ENCODE results near the gene LRRC4B.
"Not testable (repeated sequence)": the region's sequence is repeated elsewhere in the genome, so short reads cannot be mapped to it uniquely, and the experiment has no call there.

LRRC4B gene

DNA sequence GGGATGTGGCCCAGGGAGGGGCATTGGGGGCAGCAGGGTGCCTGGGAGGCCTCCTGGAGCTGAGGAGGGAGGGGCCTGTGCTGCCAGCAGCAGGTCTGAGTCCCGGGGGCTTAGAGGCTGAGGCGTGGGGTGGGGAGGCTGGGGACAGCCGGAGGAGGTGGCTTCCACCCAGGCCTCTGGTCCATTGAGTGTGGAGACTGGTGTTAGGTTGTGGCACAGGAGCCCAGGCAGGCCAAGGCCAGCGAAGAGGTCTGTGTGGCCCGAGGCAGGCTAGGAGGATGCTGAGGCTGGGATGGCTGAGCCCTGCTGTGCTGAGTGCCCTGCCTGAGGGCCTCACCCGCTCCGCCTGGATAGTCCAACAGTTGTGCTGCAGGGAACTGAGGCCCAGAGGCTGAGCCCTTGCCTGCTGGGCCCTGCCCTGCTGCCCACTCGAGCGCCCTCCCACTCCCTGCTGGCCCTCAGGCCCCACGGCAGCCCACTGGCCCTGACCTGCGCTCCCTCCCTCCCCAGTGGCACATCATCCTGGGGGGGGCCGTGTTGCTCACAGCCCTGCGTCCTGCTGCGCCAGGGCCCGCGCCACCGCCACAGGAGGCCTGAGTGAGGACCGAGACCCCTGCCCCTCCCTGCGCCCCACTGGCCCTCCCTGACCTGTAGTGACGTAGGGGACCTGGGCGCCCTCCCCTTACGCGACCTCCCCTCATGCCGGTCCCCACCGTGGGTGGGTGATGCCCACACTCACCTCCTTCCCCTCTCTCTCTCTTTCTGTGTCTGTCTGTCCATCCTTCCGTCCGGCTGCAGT, 86.7 kb downstream of the LRRC4B start:
- DNase-seq, result no peak

DNA sequence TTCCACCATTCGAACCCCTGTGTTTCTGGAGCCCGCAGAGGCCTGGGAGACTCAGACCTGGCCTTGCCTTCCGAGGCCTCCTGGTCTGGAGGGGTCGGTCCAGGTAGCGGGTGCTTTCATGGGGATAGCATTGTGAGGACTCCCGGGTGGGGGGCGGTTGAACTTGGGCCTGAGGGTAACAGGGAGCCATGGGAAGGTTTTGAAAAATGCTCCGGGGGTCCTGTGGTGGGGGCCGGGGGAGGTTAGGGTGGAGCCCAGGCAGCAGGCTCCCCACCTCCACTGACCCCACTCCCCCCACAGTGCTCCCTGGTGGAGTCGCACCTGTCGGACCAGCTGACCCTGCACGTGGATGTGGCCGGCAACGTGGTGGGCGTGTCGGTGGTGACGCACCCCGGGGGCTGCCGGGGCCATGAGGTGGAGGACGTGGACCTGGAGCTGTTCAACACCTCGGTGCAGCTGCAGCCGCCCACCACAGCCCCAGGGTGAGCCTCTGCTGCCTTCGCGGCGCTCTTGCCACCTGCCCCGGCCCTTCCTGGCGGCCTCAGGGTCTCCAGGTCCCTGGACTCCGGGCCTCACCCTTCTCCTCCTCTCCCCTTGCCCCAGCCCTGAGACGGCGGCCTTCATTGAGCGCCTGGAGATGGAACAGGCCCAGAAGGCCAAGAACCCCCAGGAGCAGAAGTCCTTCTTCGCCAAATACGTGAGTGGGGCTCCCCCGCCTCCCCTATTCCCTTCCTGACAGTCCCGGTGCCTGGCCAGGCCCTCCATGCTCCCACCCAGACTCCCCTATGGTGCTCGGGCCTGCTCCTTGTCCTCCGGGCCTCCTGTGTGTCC, 87.7 kb downstream of the LRRC4B start:
- DNase-seq, result no peak

DNA sequence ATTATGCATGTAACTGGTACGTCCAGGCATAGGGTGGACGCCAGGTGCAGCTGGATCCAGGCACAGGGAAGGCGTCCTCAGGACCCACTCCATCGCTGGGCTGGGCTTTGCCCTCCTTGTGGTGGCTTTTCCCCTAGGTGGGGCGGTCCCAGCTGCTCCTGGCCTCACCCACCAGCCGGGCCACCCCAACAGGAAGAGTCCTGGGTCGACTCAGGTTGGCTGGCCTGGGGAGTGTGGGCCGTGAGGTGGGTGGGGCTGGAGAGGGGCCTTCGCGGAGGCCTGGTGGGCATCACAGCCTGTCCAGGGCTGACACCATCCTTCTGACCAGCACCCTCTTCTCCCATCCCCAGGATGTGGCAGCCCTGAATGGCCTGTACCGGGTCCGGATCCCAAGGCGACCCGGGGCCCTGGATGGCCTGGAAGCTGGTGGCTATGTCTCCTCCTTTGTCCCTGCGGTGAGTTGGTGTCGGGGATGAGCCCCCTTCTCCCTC, 88.4 kb downstream of the LRRC4B start:
- no peak for DNase-seq

DNA sequence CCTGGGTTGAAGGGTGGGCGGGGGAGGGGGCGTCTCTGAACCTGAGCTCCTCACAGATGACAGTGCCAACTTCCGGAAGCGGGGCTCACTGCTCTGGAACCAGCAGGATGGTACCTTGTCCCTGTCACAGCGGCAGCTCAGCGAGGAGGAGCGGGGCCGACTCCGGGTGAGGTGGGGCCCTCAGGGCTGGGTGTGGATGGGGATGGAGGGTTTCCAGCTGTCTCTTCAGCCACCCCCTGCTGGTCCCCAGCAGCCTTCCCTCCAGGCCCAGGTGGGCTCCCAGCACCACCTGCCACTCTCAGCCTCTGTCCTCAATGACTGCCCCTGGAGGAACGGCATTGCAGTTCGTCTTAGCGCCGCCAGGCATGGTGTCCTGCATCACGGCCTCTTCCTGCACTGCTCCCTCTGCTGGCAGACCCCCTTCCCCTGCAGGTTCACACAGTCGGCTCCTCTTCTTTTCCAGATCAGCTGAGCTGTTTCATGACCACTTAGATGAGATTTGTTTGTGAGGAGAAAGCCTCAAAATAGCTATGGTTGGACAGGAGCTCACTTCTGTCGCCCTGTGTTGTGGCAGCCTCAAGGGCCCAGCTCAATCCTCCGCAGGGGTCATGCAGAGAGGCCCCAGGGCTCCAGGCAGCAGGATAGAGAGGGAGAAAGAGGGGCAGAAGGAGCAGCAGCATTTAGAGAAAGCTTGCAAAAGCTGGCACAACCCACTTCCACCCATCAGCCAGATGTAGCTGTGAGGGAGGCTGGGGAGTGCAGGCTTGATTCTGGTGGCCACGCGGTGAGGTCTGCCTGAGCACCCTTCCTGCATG, 89.1 kb downstream of the LRRC4B start:
- DNase-seq, result peak; percentile 14 to 40 (median 24)

DNA sequence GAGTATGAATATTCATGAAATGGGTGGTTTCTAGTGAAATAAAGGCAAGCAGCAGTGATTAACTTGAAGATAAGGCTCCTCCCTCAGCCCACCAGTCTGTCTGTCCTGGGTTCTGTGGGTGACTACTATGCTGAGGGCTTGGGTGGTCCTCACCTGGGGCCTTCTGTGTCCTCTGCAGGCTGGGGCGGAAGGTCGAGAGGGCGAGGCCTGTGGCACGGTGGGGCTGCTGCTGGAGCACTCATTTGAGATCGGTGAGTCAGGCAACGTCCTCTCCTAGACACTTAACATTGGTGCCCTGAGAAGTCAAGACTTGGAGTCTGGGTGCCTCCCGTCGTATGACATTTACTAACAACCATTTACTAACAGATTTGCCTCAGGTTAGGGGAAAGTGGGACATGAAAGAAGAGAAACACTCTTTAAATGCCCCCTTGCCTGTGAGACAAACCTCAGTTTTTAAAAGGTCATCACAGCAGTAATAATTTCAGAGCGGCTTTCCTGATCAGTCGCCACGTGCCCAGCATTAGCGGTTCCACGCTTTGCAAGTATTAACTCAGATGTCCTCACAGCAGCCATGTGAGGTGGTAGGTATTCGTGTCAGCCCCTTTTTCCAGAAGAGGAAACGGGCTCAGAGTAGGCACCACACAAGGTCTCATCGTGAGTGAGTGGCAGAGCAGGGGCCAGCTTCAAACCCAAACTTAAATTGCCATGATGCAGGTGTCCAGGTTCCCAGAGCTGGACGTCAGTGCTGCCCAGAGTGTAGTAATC, 90.3 kb downstream of the LRRC4B start:
- no peak for DNase-seq

DNA sequence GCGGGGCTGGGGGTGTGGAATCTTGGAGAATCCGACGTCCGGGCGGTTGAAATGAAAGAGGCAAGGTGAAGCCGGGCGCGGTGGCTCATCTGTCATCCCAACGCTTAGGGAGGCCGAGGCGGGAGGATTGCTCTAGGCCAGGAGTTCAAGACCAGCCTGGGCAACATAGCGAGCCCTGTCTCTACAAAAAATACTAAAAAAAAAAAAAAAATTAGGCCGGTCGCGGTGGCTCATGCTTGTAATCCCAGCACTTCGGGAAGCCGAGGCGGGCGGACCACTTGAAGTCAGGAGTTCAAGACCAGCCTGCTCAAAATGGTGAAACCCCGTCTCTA, 91.4 kb downstream of the LRRC4B start:
- DNase-seq, result no peak

DNA sequence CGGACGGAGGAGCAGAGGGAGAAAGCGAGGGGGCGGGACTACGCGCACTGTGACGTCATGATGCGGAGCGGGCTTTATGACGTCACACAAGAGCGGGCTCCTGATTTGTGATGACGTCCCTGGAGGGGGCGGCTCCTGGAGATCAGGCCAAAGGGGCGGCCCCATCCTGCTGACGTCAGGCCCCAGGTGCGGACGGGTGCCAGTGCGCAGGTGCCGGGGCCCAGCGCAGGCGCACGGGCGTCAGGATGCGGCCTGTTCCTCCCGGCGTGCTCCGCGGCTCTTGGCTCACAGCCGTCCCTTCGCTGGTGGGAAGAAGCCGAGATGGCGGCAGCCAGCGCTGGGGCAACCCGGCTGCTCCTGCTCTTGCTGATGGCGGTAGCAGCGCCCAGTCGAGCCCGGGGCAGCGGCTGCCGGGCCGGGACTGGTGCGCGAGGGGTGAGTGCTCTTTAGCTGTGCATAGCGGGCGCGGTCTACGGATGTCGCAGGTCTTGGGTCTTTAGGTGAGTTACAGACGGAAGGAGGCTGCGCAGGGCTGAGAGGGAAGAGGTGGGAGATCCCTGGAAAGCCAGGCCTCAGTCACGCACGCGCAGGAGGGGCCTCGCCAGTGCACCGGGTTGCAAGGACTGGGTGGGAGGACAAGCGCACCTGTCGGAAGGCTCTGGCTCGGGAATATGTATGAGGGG, 91.9 kb downstream of the LRRC4B start, which contains the start of the genes EMC10 and GARIN5A:
Gene EMC10 (plus strand): TSS at position 284 of the 683 bp plus-strand sequence. CDS start 38 bp downstream, at position 322.
Gene GARIN5A (minus strand): TSS at position 625 of the 683 bp plus-strand sequence. CDS start 460 bp downstream, at position 165.
- DNase-seq, result peak; percentile 93 to 96 (median 96)

DNA sequence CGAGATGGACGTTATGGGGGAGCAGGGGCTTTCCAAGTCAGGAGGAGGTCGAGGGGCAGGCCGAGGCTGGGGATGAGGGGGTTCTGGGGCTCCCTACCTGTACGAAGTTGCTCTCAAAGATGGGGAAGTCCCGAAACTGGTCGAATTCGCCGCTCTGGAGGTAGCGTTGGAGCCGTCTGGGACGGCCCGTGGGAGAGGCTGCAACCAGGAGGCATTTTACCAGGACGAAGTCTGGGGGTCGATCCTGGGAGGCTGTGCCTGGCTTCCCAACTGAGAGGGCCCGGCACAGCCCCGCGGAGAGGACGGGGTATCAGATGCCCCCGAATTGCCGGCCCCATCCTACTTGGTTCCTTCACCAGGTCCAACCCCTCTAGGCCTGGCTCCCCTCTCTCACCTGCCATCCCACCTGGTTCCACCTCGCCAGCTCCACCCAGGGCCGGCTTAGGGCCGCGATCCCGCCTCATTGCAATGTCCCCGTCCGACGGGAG, 92.5 kb downstream of the LRRC4B start:
- DNase-seq, result no peak

DNA sequence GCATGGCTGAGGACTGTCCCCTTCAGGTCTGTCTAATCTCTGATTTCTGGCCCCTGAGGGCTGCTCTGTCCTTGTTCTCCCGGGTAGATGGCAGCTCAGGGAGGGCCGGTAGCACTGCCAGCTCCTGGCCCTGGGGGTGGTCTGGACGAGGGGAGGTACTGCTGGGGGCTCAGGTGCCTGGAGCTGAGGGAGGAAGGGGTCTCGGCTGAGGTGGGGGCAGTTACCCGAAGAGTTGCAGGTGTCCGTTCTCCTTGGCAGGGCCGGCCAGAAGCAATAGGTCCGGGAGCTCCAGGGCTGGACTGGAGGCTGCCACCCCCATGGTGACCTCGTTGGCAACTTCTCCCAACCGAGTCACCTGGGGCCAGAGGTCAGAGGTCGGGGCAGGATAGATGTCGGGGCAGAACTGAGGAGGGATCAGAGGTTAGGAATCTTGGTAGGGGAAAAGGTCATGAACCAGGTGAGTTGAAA, 93.1 kb downstream of the LRRC4B start:
- DNase-seq, result no peak

DNA sequence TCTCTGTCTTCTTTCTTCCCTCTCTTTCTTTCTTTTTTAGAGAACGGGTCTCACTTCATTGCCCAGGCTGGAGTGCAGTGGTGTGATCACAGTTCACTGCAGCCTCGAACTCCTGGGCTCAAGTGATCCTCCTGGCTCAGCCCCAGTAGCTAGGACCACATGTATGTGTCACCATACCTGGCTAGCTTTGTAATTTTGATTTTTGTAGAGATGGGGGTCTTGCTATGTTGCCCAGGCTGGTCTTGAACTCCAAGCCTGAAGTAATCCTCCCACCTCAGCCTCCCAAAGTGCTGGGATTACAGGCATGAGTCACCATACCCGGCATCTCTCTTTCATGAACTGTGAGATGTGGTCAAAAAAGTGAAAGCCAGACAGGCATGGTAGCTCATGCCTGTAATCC, 94.9 kb downstream of the LRRC4B start:
- not testable (repeated sequence) for DNase-seq

DNA sequence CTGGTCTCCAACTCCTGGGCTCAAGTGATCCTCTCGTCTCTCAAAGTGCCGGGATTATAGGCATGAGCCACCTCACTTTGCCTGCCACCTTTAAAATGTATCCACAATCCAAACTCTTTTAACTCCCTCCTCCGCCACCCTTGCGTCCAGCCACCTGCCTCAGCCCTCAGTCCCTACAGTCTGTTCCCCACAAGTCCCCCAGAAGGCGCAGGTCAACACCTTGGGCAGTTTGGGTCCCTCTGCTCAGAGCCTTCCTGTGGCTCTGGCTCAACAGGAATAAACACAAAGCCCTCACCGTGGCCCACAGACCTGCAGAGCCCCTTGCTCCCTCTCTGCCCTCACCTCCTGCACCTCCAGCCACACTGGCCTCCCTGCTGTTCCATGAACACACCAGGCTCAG, 99.4 kb downstream of the LRRC4B start:
- no peak for DNase-seq

DNA sequence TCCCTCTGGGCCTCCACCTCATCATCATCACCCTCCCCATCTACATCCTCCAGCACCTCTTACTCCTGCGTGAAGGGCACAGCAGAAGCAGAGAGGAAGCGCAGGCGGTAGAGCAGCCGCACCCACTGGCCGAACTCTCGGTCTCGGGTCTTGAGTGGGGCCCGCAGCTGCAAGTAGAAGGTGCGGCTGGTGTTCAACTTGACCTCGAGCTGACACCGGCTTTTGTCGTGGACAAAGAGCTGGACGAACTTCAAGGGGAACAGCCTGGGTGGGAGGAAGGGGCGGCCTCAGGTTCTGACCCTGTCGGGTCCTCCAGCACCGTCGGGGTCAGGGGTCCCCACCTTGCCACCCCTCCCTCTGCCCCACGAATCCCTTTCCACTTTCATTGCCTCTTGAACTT, 100.7 kb downstream of the LRRC4B start:
- DNase-seq, result no peak

All from suppressor macrophage (primary cell).